Ovary (tissue), 3 donors: ENCODE results near the gene SBK2.

Experiments
- CTCF ChIP-seq, 3 donors: fragments of 450-650 bp in 2 of 3; fragments of 200-600 bp in 1 of 3; IDR thresholded peaks; one replicate each; pipeline versions ENCODE4 v1.5.1 to v1.8.0; 2016 to 2022; ENCODE audit warnings: antibody characterized with exemption in 3 of 3, mild to moderate bottlenecking in 1 of 3
- EP300 ChIP-seq: sonication (generic); formaldehyde crosslinking; IDR thresholded peaks from one replicate; pipeline ENCODE4 v1.6.1; 2017; ENCODE audit warnings: antibody characterized with exemption
- donor health status: DM: no; HTN: no; CAD: no.

GRCh38 chr19:55492362-55492944 is 44.5 kb downstream of the SBK2 start:
- no peak for TF ChIP-seq EP300
- no peak for TF ChIP-seq CTCF (IDR thresholded peaks at IDR 0.05)
